ENCODE measurements around the gene GLOD4. TPM values are rescaled to one million over a fixed set of nuclear protein-coding genes. Genes with fewer than 3 reads are reported as not detected.
"Not testable (repeated sequence)": the region's sequence is repeated elsewhere in the genome, so short reads cannot be mapped to it uniquely, and the experiment has no call there.

GLOD4 gene
- total RNA-seq, 4 donors from 2014 or later = 28.6 to 53.7 (median 37.0) TPM

GRCh38 chr17:750431-751037 lies 31.5 kb downstream of the GLOD4 start:
- Histone ChIP-seq H3K9me3 (no peaks in the 10 kb centered on the region), H3K36me3 (peaks cover 0 to 32% (median 18%) of the 10 kb centered on the region in 3 donors), H3K4me1 (peaks cover 0 to 26% (median 14%) of the 10 kb centered on the region in 4 donors), H3K4me3 (peak overlapping the region in 1 of 4 donors; percentile 72), H3K27ac (no peak overlapping the region), H3K27me3 (no peaks in the 10 kb centered on the region)
- TF ChIP-seq POLR2A (IDR thresholded peaks at IDR 0.05) (no peak), CTCF (IDR thresholded peaks at IDR 0.05) (no peak), EP300 (IDR thresholded peaks at IDR 0.05) (no peak)
- DNase-seq (ENCODE audit: low spot score in 2 of 2) = no peak
- WGBS, 2 donors = 69 to 83% methylated on average over 8 of the region's 8 CpGs

- Histone ChIP-seq H3K4me1 (peaks cover 0 to 26% (median 14%) of the 10 kb centered on the region in 4 donors), H3K36me3 (peaks cover 0 to 44% (median 29%) of the 10 kb centered on the region in 3 donors)
- not testable (repeated sequence) for H3K27me3 ChIP-seq; H3K9me3 ChIP-seq; H3K4me3 ChIP-seq; DNase-seq (ENCODE audit: low spot score in 2 of 2); H3K27ac ChIP-seq
- 71 to 100% methylated on average over 4 of the region's 7 CpGs for WGBS, 2 donors
Observed at GRCh38 chr17:749359-749758, 32.7 kb downstream of the GLOD4 start.

- not testable (repeated sequence) for H3K9me3 ChIP-seq; H3K27ac ChIP-seq; H3K4me3 ChIP-seq; H3K27me3 ChIP-seq; DNase-seq (ENCODE audit: low spot score in 2 of 2)
- Histone ChIP-seq H3K4me1 (peaks cover 0 to 26% (median 14%) of the 10 kb centered on the region in 4 donors), H3K36me3 (peaks cover 0 to 52% (median 29%) of the 10 kb centered on the region in 3 donors)
- 89 to 100% methylated on average over 3 to 4 of the region's 4 CpGs for WGBS, 2 donors
Observed at GRCh38 chr17:748604-749003, 33.5 kb downstream of the GLOD4 start.

GRCh38 chr17:746783-747629 lies 35.1 kb downstream of the GLOD4 start:
- Histone ChIP-seq H3K27ac (no peak overlapping the region), H3K36me3 (peaks cover 0 to 68% (median 29%) of the 10 kb centered on the region in 3 donors), H3K9me3 (no peaks in the 10 kb centered on the region), H3K4me3 (no peak overlapping the region), H3K27me3 (no peaks in the 10 kb centered on the region), H3K4me1 (peaks cover 0 to 20% (median 14%) of the 10 kb centered on the region in 4 donors)
- 90 to 93% methylated on average over 38 of the region's 38 CpGs for WGBS, 2 donors
- DNase-seq (ENCODE audit: low spot score in 2 of 2) = no peak
- TF ChIP-seq CTCF (IDR thresholded peaks at IDR 0.05) (no peak), POLR2A (IDR thresholded peaks at IDR 0.05) (no peak), EP300 (IDR thresholded peaks at IDR 0.05) (no peak)

GRCh38 chr17:746181-746580 lies 35.9 kb downstream of the GLOD4 start:
- H3K4me1 ChIP-seq = peaks cover 0 to 15% (median 11%) of the 10 kb centered on the region in 4 donors
- TF ChIP-seq EP300 (IDR thresholded peaks at IDR 0.05) (no peak), POLR2A (IDR thresholded peaks at IDR 0.05) (no peak), CTCF (IDR thresholded peaks at IDR 0.05) (no peak)
- 94 to 98% methylated on average over 8 of the region's 9 CpGs for WGBS, 2 donors
- DNase-seq (ENCODE audit: low spot score in 2 of 2) = no peak
- H3K27ac ChIP-seq = no peak overlapping the region
- H3K36me3 ChIP-seq = peaks cover 0 to 76% (median 29%) of the 10 kb centered on the region in 3 donors
- H3K4me3 ChIP-seq = no peak overlapping the region
- no peaks in the 10 kb centered on the region for H3K27me3 ChIP-seq
- H3K9me3 ChIP-seq = no peaks in the 10 kb centered on the region

- TF ChIP-seq POLR2A (IDR thresholded peaks at IDR 0.05) (no peak), EP300 (IDR thresholded peaks at IDR 0.05) (no peak), CTCF (IDR thresholded peaks at IDR 0.05) (no peak)
Observed at GRCh38 chr17:745406-745805, 36.7 kb downstream of the GLOD4 start.

More at GRCh38 chr17:745406-745805, 36.7 kb downstream of the GLOD4 start:
- peaks cover 0 to 8% (median 3%) of the 10 kb centered on the region in 4 donors for H3K4me1 ChIP-seq
- no peaks in the 10 kb centered on the region for H3K9me3 ChIP-seq
- 88 to 92% methylated on average over 11 of the region's 11 CpGs for WGBS, 2 donors
- no peak for DNase-seq (ENCODE audit: low spot score in 2 of 2)
- H3K36me3 ChIP-seq = peaks cover 0 to 84% (median 29%) of the 10 kb centered on the region in 3 donors
- H3K27me3 ChIP-seq = no peaks in the 10 kb centered on the region
- no peak overlapping the region for H3K27ac ChIP-seq
- H3K4me3 ChIP-seq = no peak overlapping the region

Measured in tibial nerve (tissue), 4 donors.